Measurements from ENCODE around the gene DYRK1B.

Gene DYRK1B

GRCh38 chr19:39867133-39867532, 33.2 kb upstream of the DYRK1B start:
- no peak overlapping the region for H3K4me3 ChIP-seq (ENCODE audit: low read length)
- no peak for TF ChIP-seq CTCF (IDR thresholded peaks at IDR 0.05; ENCODE audit: insufficient read depth, low read depth, low read length, missing control alignments)
- no peak for DNase-seq (ENCODE audit: low read depth)

- TF ChIP-seq CTCF (IDR thresholded peaks at IDR 0.05; ENCODE audit: insufficient read depth, low read depth, low read length, missing control alignments), result no peak
- no peak for DNase-seq (ENCODE audit: low read depth)
- no peak overlapping the region for H3K4me3 ChIP-seq (ENCODE audit: low read length)
Observed at GRCh38 chr19:39865953-39866352, 32.0 kb upstream of the DYRK1B start.

GRCh38 chr19:39865186-39865585, 31.2 kb upstream of the DYRK1B start:
- no peak overlapping the region for H3K4me3 ChIP-seq (ENCODE audit: low read length)
- no peak for TF ChIP-seq CTCF (IDR thresholded peaks at IDR 0.05; ENCODE audit: insufficient read depth, low read depth, low read length, missing control alignments)
- no peak for DNase-seq (ENCODE audit: low read depth)

- no peak overlapping the region for H3K4me3 ChIP-seq (ENCODE audit: low read length)
- no peak for DNase-seq (ENCODE audit: low read depth)
- no peak for TF ChIP-seq CTCF (IDR thresholded peaks at IDR 0.05; ENCODE audit: insufficient read depth, low read depth, low read length, missing control alignments)
Observed at GRCh38 chr19:39864118-39864517, 30.2 kb upstream of the DYRK1B start.

GRCh38 chr19:39858541-39858940, 24.6 kb upstream of the DYRK1B start:
- no peak for DNase-seq (ENCODE audit: low read depth)
- H3K4me3 ChIP-seq (ENCODE audit: low read length), result no peak overlapping the region
- TF ChIP-seq CTCF (IDR thresholded peaks at IDR 0.05; ENCODE audit: insufficient read depth, low read depth, low read length, missing control alignments), result no peak

GRCh38 chr19:39852882-39853281, 18.9 kb upstream of the DYRK1B start:
- no peak overlapping the region for H3K4me3 ChIP-seq (ENCODE audit: low read length)
- TF ChIP-seq CTCF (IDR thresholded peaks at IDR 0.05; ENCODE audit: insufficient read depth, low read depth, low read length, missing control alignments), result no peak
- DNase-seq (ENCODE audit: low read depth), result no peak

GRCh38 chr19:39850892-39851291, 16.9 kb upstream of the DYRK1B start:
- no peak overlapping the region for H3K4me3 ChIP-seq (ENCODE audit: low read length)
- no peak for TF ChIP-seq CTCF (IDR thresholded peaks at IDR 0.05; ENCODE audit: insufficient read depth, low read depth, low read length, missing control alignments)
- no peak for DNase-seq (ENCODE audit: low read depth)
